ENCODE measurements around the gene FAM181A.

- TF ChIP-seq BHLHE40 (IDR thresholded peaks at IDR 0.05; ENCODE audit: low read depth, low read length) (no peak), CEBPB (IDR thresholded peaks at IDR 0.05; ENCODE audit: low read depth, low read length) (no peak)
- TF ChIP-seq, protein P1, sequence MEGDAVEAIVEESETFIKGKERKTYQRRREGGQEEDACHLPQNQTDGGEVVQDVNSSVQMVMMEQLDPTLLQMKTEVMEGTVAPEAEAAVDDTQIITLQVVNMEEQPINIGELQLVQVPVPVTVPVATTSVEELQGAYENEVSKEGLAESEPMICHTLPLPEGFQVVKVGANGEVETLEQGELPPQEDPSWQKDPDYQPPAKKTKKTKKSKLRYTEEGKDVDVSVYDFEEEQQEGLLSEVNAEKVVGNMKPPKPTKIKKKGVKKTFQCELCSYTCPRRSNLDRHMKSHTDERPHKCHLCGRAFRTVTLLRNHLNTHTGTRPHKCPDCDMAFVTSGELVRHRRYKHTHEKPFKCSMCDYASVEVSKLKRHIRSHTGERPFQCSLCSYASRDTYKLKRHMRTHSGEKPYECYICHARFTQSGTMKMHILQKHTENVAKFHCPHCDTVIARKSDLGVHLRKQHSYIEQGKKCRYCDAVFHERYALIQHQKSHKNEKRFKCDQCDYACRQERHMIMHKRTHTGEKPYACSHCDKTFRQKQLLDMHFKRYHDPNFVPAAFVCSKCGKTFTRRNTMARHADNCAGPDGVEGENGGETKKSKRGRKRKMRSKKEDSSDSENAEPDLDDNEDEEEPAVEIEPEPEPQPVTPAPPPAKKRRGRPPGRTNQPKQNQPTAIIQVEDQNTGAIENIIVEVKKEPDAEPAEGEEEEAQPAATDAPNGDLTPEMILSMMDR (conservative IDR thresholded peaks at IDR 0.05; ENCODE audit: low read depth, low read length) = no peak
These were observed 35.2 kb upstream of the FAM181A start for GRCh38 chr14:93891756-93892504.
